ENCODE measurements around the gene ACTG1. TPM values are rescaled to one million over a fixed set of nuclear protein-coding genes. Genes with fewer than 3 reads are reported as not detected.

Gene ACTG1
- total and polyA plus RNA-seq, 9 of the 15 experiments (the other 6 are each of a cell fraction or from before 2014, with no cell fraction given), result 224 to 1,775 (median 568) TPM

DNA sequence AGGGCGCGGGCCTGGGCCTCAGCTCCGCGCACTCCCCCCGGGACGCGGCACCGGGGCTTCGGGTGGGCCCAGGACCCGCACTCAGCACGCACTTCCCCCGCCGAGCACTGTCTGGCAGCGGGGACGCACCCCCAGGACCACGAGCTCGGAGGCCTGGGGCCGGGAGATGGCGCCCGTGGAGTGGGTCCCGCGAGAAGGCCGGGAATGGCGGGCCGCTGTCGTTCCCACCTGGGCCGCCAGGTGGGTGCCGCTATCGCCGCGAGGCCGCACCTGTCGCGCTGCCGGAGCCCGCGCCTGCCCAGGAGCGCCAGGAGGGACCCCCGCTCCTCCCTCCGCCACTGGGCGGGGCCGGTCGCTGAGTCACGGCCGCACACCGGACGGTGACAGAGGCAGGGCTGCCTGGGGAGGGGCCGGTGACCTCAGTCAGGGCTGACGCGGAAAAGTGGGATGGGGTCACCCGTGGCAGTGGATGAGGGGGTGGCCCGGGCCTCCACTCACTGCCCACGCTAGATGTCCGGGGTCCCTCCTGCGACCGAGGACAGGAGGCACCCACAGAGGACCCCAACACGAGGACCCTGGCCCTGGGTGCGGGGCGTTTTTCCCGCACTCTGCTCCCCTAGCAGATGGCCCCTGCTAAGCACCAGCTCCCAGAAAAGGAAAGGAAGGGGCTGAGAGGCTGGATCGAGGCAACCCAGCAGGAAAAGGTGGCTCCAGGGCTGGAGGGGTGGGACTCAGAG, 6.9 kb upstream of the ACTG1 start (continued):
- TF ChIP-seq, protein P1, sequence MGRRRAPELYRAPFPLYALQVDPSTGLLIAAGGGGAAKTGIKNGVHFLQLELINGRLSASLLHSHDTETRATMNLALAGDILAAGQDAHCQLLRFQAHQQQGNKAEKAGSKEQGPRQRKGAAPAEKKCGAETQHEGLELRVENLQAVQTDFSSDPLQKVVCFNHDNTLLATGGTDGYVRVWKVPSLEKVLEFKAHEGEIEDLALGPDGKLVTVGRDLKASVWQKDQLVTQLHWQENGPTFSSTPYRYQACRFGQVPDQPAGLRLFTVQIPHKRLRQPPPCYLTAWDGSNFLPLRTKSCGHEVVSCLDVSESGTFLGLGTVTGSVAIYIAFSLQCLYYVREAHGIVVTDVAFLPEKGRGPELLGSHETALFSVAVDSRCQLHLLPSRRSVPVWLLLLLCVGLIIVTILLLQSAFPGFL (CRISPR knock-in tag; IDR thresholded peaks at IDR 0.05), result no peak
- TF ChIP-seq, protein P2, sequence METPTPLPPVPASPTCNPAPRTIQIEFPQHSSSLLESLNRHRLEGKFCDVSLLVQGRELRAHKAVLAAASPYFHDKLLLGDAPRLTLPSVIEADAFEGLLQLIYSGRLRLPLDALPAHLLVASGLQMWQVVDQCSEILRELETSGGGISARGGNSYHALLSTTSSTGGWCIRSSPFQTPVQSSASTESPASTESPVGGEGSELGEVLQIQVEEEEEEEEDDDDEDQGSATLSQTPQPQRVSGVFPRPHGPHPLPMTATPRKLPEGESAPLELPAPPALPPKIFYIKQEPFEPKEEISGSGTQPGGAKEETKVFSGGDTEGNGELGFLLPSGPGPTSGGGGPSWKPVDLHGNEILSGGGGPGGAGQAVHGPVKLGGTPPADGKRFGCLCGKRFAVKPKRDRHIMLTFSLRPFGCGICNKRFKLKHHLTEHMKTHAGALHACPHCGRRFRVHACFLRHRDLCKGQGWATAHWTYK (CRISPR knock-in tag; IDR thresholded peaks at IDR 0.05), result no peak; the same call in 1 of the 2 replicates
- TF ChIP-seq SMAD3 (CRISPR knock-in tag; conservative IDR thresholded peaks at IDR 0.05) (no peak), PRPF4 (IDR thresholded peaks at IDR 0.05; ENCODE audit: insufficient read depth, low read depth, low read length, poor library complexity, severe bottlenecking) (no peak), HEY1 (CRISPR knock-in tag; IDR thresholded peaks at IDR 0.05; ENCODE audit: borderline replicate concordance) (no peak), ZNF239 (CRISPR knock-in tag; IDR thresholded peaks at IDR 0.05) (no peak), ZNF79 (CRISPR knock-in tag; IDR thresholded peaks at IDR 0.05; ENCODE audit: low read depth) (no peak), MCM3 (IDR thresholded peaks at IDR 0.05) (no peak), HLTF (IDR thresholded peaks at IDR 0.05) (no peak), ZNF134 (CRISPR knock-in tag; conservative IDR thresholded peaks at IDR 0.05) (no peak), ZNF143 (CRISPR knock-in tag; IDR thresholded peaks at IDR 0.05) (no peak)
- TF ChIP-seq, protein P3, sequence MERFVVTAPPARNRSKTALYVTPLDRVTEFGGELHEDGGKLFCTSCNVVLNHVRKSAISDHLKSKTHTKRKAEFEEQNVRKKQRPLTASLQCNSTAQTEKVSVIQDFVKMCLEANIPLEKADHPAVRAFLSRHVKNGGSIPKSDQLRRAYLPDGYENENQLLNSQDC (CRISPR knock-in tag; IDR thresholded peaks at IDR 0.05), result no peak

Measured in K562 (cell line).